K562 (cell line): Measurements from ENCODE around the gene IQGAP3. TPM values are rescaled to one million over a fixed set of nuclear protein-coding genes. Genes with fewer than 3 reads are reported as not detected.
A peak's percentile ranks its signal among the peaks of the same experiment; 100 is the strongest.

Source experiments
- CREB5 ChIP-seq: fragments of 250-450 bp; sonication (Bioruptor Pico); IDR thresholded peaks from 2 replicates; pipeline ENCODE4 v1.5.0; 2020; ENCODE audit warnings: mild to moderate bottlenecking
- GABPA ChIP-seq: fragments of 200-800 bp; sonication (Bioruptor generic); conservative IDR thresholded peaks from 2 replicates; pipeline ENCODE4 v1.6.1; 2016; ENCODE audit warnings: low read depth, missing genetic modification characterization, missing compliant biosample characterization
- HMBOX1 ChIP-seq: sonication (generic); IDR thresholded peaks from 2 replicates; pipeline ENCODE4 v1.6.1; 2016
- LEF1 ChIP-seq: fragments of 450-650 bp; IDR thresholded peaks from 2 replicates; pipeline ENCODE4 v1.6.1; 2016; ENCODE audit warnings: mild to moderate bottlenecking
- POLR3G ChIP-seq: IDR thresholded peaks from 2 replicates; pipeline ENCODE4 v1.6.1; 2011; ENCODE audit not compliant: insufficient read length, insufficient replicate concordance; ENCODE audit errors: extremely low read depth
- TRIM25 ChIP-seq: fragments of 450-650 bp; IDR thresholded peaks from 2 replicates; pipeline ENCODE4 v1.7.0; 2016; ENCODE audit warnings: borderline replicate concordance
- polyA plus RNA-seq, 8 experiments: library from polyadenylated mRNA; depleted of rRNA in 4 of 8; stranded (reverse) in 5 of 8; unstranded in 3 of 8; fragments of >200 nt; fragmentation: Nextera tagmentation in 2 of 8; fragmentation: Illumina TruSeq in 1 of 8; extraction: Ambion mirVana in 2 of 8; extraction: Trizol in 1 of 8; gene quantifications; 2 replicates each; pipeline versions ENCODE4 v1.2.1 to v1.2.3, GENCODE V29; 2011 to 2014; ENCODE audit warnings: inconsistent platforms in 1 of 8, missing spikeins in 1 of 8
- total RNA-seq, 7 experiments: library from RNA; depleted of rRNA in 6 of 7; stranded (reverse); fragments of >200 nt in 6 of 7; fragmentation: Illumina TruSeq in 2 of 7; extraction: Trizol in 2 of 7; gene quantifications; 2 replicates each; pipeline versions ENCODE4 v1.2.1 to v1.2.3, GENCODE V29; 2011 to 2021; ENCODE audit warnings: low replicate concordance in 1 of 7

The IQGAP3 gene
- total and polyA plus RNA-seq, 9 of the 15 experiments (the other 6 are each of a cell fraction or from before 2014, with no cell fraction given): 1.4 to 16.6 (median 11.9) TPM

- TF ChIP-seq TRIM25 (0 out of 2 replicates have a peak, but pooled peaks have one; percentile 15), GABPA (tag) (no peak), LEF1 (no peak), HMBOX1 (no peak), POLR3G (no peak), CREB5 (CRISPR knock-in tag) (no peak)
Observed at GRCh38 chr1:156489166-156489934, 83.0 kb downstream of the IQGAP3 start (continued).
